GM19099 (cell line): ENCODE data around the gene NUP214.

Experiments used
- POLR2A ChIP-seq: IDR thresholded peaks from 3 replicates; pipeline ENCODE4 v1.6.1; 2011; ENCODE audit warnings: low read depth; ENCODE audit not compliant: insufficient read length; ENCODE audit errors: extremely low read depth

The NUP214 gene

DNA sequence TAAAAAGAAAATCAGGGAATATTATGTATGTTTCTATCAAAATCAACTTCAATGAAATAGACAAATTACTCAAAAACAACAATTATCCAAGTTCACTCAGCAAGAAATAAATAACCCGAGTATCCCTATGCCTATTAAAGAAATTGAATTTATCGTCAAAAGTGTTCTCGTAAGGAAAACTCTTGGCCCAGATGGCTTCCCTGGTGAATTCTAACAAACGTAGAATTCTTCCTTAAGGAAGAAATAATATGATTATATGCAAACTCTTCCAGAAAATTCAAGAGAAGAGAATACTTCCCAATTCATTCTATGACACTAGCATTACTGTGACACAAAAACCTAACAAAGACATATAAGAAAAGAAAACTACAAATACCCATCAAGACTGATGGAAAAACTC, 121.2 kb downstream of the NUP214 start:
- TF ChIP-seq POLR2A = no peak

DNA sequence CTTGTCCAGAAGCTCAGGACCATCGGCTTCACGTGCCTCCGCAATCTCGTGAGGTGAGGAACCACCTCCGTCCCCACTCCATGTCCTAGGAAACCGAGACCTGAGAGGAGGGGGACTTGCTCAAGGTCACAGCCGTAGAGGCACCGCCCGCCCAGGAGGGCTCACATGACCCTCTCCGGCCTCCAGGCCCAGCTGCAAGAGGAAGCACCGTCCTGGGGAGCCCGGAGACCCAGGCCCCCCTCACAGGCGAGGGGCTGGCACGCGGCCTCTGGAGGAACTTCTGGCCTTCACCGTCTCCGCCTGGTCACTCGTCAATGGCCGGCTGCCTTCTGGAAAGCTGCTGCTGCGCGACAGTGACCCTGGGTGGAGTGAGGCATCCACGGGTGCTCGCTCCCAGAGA, 126.7 kb downstream of the NUP214 start:
- no peak for TF ChIP-seq POLR2A

DNA sequence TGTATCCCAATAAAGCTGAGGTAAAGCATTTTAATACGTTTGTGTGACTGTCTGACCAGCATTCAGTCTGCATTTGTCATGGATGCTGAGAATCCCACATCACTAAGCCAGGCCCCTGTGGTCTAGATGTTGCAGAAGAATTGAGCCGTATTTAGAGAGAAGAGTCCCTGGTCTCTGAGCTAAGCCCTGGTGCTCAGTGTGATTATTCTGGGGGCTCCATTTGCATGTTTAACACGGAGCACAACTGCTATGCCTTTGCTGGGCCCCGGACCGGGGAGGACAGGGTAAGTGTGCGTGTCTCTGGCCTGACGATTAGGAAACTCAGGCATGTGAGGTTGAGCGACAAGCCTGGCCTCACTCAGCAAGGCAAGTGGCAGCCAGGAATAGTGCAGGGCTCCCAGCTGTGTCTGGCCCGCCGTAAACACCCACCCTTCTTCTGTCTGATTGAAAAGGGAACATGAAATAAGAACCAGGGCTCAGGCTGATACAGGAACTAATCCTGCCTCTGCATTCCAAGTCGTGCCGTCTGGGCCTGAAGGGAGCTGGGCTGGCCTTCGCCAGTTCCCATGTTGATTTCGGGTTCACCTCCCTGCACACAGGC, 128.6 kb downstream of the NUP214 start:
- TF ChIP-seq POLR2A = no peak

DNA sequence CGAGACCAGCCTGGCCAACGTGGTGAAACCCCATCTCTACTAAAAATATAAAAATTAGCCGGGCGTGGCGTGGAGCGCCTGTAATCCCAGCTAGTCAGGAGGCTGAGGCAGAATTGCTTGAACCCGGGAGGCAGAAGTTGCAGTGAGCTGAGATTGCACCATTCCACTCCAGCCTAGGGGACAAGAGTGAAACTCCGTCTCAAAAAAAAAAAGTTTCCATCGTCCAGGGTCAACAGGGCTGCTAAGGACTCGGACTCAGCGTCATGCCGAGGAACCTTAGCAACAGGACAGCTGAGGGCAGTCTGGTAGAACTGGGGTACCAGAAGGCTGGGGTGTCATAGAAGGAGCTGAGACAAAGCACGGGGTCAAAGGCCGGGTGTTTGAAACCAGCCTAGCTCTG, 129.2 kb downstream of the NUP214 start:
- TF ChIP-seq POLR2A = no peak

DNA sequence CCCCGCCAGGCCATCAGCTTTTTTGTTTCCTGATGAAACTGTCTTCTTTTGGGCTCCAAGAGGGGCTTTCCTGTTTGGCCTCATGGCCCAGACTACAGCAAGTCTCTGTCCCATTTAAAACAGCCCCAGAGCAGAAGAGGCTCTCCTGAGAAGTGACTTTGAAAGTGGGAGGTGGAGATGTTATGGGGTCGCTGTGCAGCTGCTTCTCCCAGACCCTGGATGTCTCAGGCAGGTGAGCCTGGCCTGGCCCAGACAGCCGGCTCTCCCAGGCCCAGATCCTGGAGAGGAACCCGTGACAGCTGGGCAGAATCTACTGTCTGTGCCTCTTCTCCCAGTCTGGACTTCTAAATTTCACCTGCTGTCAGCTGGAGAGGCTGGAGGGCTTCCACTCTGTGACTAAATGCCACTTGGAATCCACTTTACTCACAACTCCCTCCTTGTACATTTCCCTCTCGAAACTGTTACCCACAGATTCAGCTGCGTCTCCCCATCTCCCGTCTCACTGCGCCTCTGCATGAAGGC, 130.4 kb downstream of the NUP214 start:
- no peak for TF ChIP-seq POLR2A

DNA sequence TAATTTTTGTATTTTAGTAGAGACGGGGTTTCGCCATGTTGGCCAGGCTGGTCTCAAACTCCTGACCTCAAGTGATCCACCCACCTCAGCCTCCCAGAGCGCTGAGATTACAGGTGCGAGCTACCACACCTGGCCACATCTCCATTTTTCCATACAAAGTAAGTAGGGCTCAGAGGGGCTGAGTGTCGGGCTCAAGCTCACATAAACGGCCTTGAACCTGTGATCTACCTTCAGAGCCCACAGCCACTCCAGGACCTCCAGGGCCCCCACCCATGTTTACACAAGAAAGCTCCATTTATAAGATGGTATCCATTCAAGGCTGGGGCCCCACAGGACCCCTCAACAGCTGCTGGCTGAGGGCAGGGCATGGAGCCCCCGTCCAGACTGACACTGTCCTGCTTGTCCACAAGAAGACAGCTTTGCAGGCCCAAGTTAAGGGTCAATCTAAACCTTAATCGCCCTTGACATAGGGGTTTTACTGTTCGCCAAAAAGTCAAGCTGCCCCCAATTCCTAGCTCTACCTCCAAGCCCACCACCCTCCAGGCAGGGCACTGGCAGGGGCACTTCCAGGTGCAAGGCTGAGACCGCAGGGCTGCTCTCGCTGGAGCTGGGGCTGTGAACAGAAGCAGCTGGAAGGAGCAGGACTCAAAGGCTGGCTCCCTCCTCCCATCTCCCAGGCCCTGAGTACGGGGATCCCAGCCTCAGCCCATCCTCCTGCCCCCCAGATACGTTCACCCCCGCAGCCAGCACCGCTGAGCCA, 132.1 kb downstream of the NUP214 start:
- TF ChIP-seq POLR2A = no peak

DNA sequence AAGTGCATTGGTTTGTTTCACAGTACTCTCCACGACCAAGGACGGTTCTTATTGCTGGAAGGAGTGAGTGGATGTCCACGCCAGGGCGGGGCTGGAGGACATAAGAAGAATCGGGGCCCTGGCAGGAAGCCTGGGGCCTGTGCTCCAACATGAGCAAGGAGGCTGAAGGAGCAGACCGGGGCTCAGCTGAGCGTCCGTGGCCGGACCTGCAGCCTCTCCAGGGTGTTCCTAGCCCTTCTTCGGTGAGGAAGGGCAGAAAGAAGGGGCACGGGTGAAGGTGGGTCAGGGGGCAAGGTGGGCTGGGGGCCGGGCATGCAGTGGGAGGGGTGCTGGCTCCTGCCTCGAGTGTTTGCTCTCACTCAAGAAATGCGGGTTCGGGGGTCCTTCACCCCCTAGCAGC, 132.8 kb downstream of the NUP214 start:
- TF ChIP-seq POLR2A = no peak

DNA sequence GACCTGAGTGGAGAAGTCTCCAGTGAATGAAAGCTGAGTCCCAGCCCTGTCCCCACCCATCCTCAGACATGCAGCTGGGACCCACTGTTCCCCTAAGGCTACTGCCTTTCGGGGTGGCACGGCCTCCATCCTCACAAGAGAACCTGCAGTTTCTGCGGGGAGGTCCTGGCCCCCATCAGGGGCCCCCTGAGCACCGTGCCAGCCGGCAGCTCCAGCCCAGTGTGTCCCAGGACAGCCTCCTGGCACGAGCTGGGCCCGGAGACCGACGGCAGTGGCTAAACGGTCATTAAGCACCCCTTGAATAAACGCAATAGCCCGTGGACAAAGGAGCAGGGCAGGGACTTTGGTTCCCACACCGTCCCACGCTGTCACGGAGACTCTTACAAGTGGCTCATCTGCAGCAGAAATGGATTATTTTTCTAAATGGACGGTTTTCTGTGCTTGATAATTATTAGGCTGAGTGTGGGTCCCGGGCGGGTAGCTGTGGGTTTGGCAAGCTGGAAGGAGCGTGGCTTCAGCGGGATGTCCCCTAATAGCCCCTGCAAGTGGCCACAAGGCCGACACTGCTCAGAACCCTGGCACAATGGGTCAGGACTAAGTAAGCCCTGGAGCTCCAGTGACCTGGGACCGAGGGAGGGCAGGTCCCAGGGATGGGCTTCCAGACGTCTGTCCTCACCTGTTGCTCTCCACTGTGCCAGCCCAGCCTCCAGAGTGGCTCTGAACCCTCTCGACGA, 133.5 kb downstream of the NUP214 start:
- TF ChIP-seq POLR2A = no peak

DNA sequence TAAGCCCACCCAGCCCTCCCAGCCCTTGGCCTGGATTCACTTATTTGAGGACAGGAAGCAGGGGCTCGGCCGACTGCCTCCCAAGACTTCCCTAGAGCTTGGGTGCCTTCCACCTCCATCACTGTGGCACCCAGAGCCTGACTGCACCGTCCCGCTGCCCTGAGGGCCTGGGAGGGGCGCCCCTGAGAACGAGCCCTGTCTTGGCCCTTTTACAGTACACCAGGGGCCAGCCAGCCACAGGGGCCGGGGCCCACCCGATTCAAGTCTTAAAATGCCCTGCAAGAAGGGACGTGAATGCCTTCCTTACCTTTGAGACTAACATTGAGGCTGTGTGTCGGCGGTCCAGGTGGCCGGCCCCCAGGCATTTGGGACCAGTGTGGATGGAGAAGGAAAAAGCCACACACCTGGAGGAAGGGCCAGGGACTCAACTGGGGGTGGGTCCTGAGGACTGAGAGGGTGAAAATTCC, 134.1 kb downstream of the NUP214 start:
- no peak for TF ChIP-seq POLR2A

DNA sequence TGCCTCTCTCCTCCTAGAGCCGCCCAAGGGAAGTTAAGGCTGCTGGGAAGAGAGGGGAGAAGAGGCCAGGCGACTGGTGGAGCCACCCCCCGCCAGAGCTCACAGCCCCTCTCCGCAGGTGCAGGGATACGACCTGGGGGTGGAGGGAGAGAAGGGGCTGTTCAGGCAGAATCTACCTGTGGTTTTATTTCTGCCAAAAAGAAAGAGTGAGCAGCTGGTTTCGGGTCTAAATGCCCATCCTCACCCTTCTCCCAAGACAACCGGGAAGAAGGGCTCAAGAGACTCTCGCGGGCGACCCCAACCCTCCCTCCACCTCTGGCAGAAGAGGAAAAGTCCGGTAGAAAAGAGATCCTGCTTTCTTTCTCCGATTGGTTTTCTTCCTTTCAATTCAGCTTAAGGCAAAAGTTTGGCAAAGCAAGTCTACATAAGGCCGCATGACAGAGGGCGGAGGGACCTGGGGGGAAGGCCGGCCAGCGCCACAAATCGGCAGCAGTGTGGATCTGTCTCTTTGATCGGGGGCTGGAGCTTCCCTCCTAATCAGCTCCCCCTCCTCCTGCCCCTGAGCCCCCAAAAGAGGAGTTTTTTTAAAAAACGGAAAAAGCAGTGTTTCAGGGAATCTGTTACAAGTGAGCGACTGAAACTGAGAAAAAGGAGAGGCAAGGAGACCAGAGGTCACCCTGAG, 134.7 kb downstream of the NUP214 start:
- TF ChIP-seq POLR2A = no peak

DNA sequence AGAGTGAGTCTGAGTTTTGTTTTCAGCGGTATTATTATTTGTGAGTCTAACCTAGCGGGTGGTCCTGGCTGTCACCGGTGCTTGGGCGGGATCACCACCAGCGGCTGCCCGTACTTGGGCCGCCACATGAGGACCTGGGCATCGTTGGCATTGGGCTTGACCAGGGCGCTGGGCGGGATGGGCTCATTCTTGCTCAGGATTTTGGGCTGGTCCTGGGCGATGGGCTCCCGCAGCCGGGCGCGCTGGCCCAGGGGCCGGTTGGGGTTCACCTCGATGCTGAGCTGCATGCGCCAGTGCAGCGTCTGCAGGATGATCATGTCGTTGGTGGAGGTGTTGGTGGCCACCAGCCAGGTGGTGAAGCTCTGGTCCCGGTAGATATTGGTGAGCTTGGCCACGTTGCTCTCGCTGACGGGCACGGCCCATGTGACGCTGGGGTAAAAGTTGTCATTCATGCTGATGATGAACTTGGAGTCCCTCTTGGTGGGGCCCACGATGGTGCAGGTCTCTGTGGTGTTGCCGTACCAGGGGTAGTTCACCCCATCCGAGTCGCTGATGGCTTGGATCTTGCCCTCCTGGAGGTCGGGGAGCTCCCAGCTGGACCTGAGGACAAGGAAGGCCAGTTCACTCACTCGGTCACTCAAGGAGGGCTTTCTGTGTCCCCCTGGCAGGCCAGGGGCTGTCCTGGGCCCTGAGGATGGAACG, 135.5 kb downstream of the NUP214 start:
- no peak for TF ChIP-seq POLR2A

DNA sequence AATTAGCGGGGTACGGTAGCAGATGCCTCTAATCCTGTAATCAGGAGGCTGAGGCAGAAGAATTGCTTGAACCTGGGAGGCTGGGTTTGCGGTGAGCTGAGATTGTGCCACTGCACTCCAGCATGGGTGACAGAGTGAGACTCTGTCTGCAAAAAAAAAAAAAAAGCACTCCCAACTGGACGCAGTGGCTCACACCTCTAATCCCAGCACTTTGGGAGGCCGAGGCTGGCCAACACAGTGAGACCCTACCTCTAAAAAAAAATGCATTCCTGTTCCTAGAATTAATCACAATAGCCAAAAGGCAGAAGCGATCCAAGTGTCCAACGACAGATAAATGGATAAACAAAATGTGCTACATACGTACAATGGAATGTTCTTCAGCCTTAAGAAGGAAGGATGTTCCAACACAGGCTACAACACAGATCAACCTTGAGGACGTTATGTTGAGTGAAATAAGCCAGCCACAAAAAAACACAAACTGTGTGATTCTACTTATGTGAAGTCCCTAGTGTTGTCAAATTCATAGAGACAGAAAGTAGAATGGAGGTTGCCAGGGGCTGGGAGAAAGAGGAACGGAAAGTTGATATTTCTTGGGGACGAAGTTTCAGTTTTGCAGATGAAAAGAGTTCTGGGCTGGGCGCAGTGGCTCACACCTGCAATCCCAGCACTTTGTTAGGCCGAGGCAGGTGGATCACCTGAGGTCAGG, 137.1 kb downstream of the NUP214 start:
- TF ChIP-seq POLR2A = no peak

DNA sequence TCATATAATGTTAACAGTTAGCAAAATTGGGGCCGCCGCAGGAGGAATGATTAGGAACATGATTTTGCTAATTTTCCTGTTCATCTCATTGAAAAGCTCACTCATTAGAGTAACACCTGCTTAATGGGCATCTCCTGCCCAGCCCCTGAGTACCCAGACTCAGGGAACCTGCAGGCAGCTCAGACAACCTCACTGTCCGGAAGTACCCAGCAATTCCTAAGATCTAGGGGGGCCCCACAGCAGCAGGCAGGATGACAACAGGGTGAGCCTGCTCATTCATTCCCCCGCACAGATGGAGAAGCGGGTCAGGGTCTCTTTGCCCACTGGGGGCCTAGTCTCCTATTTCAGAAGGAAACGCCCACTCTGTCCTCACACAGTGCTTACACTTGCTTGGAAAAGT, 138.3 kb downstream of the NUP214 start:
- no peak for TF ChIP-seq POLR2A

DNA sequence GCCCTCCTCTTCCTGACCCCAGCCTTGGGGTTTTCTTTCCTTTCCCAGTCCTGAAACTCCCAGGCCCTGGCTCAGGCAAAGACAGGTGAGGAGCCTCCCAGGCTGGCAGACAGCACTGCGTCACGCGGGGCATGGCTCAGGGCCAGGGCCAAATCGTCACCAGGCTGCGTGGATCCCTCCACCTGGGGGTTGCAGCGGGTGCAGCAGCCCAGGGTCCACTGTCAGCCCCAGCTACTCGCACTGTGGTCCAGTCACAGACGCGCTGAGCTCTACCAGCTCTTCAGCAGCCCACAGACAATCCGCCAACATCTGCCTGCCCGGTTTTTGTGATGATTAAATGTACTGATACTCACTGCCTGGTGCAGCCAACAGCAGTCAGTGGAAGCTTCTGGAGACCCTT, 138.8 kb downstream of the NUP214 start:
- TF ChIP-seq POLR2A = no peak
